ENCODE results near the gene ATAD3C. TPM values are rescaled to one million over a fixed set of nuclear protein-coding genes. Genes with fewer than 3 reads are reported as not detected.

The ATAD3C gene
- total and polyA plus RNA-seq, 2 experiments from 2014 or later, result 0.45 to 1.3 TPM

GRCh38 chr1:1435911-1436629, 13.4 kb upstream of the ATAD3C start:
- Histone ChIP-seq H2AFZ (no peak overlapping the region), H3K36me3 (ENCODE audit: insufficient read depth) (no peaks in the 10 kb centered on the region), H3K4me1 (ENCODE audit: insufficient read depth) (peaks cover 27% of the 10 kb centered on the region), H4K20me1 (replicated peaks; ENCODE audit: insufficient read depth) (no peaks in the 10 kb centered on the region), H3K27ac (ENCODE audit: low read depth) (no peak overlapping the region), H3K79me2 (replicated peaks; ENCODE audit: insufficient read depth) (0 out of 2 replicates have a peak, but pooled peaks cover 2% of the 10 kb centered on the region), H3F3A (replicated peaks; ENCODE audit: low read depth) (peaks cover 17% of the 10 kb centered on the region), H3K27me3 (ENCODE audit: insufficient read depth) (no peaks in the 10 kb centered on the region), H3K4me2 (peak overlapping the region; percentile 88), H3K9me2 (ENCODE audit: insufficient read depth) (no peaks in the 10 kb centered on the region), H3K4me3 (peak overlapping the region; percentile 68)
- Mint-ChIP-seq H3K36me3 (ENCODE audit: low read depth) (peaks cover 4% of the 10 kb centered on the region; the same call in 2 of the 3 replicates), H3K9me3 (no peaks in the 10 kb centered on the region), H3K4me3 (peak overlapping the region; percentile 83), H3K27me3 (ENCODE audit: insufficient read depth, low read depth, poor library complexity) (peaks cover 14% of the 10 kb centered on the region), H3K4me1 (peaks cover 31% of the 10 kb centered on the region), H3K27ac (no peak overlapping the region)
- TF ChIP-seq ETS1 (IDR thresholded peaks at IDR 0.05) (no peak), CREB1 (CRISPR knock-in tag; IDR thresholded peaks at IDR 0.05; ENCODE audit: low read depth) (no peak), REST (IDR thresholded peaks at IDR 0.05; ENCODE audit: unreplicated experiment) (no peak), POLR2AphosphoS5 (IDR thresholded peaks at IDR 0.05; ENCODE audit: low read depth) (no peak), STAT1 (IDR thresholded peaks at IDR 0.05; ENCODE audit: unreplicated experiment) (no peak), ZNF114 (CRISPR knock-in tag; IDR thresholded peaks at IDR 0.05) (no peak), JUNB (IDR thresholded peaks at IDR 0.05; ENCODE audit: unreplicated experiment) (no peak), NANOG (IDR thresholded peaks at IDR 0.05; ENCODE audit: borderline replicate concordance) (no peak), ZNF462 (CRISPR knock-in tag; IDR thresholded peaks at IDR 0.05) (no peak), CTCF (conservative IDR thresholded peaks at IDR 0.05; ENCODE audit: low read depth in 2 of 2) (no peak), EZH2 (IDR thresholded peaks at IDR 0.05; ENCODE audit: low read depth, unreplicated experiment) (no peak), EZH2phosphoT487 (IDR thresholded peaks at IDR 0.05; ENCODE audit: unreplicated experiment) (no peak), ZNF331 (CRISPR knock-in tag; IDR thresholded peaks at IDR 0.05; ENCODE audit: low read depth) (no peak)
- ATAC-seq, result no peak
- no peak for DNase-seq (ENCODE audit: low spot score)

Data from GM23338 (cell line).